Stomach (tissue), 4 donors: ENCODE data around the gene USP10.

Source experiments
- CTCF ChIP-seq, 7 experiments: fragments of 450-650 bp in 4 of 7; fragments of 200-600 bp in 3 of 7; sonication (generic) in 3 of 7; IDR thresholded peaks; one replicate each; pipeline ENCODE4 v1.5.1; 2016 to 2019; ENCODE audit warnings: antibody characterized with exemption in 7 of 7, control low read depth in 2 of 7, mild to moderate bottlenecking in 1 of 7
- EP300 ChIP-seq: sonication (generic); formaldehyde crosslinking; IDR thresholded peaks from one replicate; pipeline ENCODE4 v1.6.1; 2017; ENCODE audit warnings: antibody characterized with exemption
- POLR2A ChIP-seq, 4 donors: fragments of 450-650 bp; IDR thresholded peaks; one replicate each; pipeline ENCODE4 v1.6.1; 2016; ENCODE audit warnings: antibody characterized with exemption in 4 of 4, control low read depth in 2 of 4, mild to moderate bottlenecking in 1 of 4, moderate library complexity in 1 of 4
- POLR2AphosphoS5 ChIP-seq, 3 donors: sonication (generic); formaldehyde crosslinking; IDR thresholded peaks; one replicate each; pipeline ENCODE4 v1.6.1; 2016; ENCODE audit warnings: antibody characterized with exemption in 3 of 3

GRCh38 chr16:84650062-84650991 lies 49.5 kb upstream of the USP10 start:
- TF ChIP-seq CTCF (IDR thresholded peaks at IDR 0.05) (no peak), POLR2A (IDR thresholded peaks at IDR 0.05) (no peak), POLR2AphosphoS5 (IDR thresholded peaks at IDR 0.05) (peak in 1 of 3 donors; percentile 15), EP300 (no peak)
